WTC11 (cell line): Measurements from ENCODE around the gene LYRM7. TPM values are rescaled to one million over a fixed set of nuclear protein-coding genes. Genes with fewer than 3 reads are reported as not detected.

Source experiments
- ATAC-seq: fragments of 200-7000 bp; cut with Tn5 transposase; 2 replicates; pipeline ENCODE4 v1.10.0; 2021; ENCODE audit warnings: mild to moderate bottlenecking, moderate library complexity
- CTCF ChIA-PET: fragments of 300-600 bp; sonication (Branson Sonifier 250); formaldehyde crosslinking; loops from one replicate; lab custom pipeline; 2021; ENCODE audit warnings: antibody characterized with exemption; lab: Charles Lee
- POLR2A ChIA-PET: fragments of 350-600 bp; sonication (Branson Sonifier 250); formaldehyde crosslinking; loops from one replicate; lab custom pipeline; 2021; ENCODE audit warnings: antibody characterized with exemption; lab: Charles Lee
- DNase-seq: peaks from one replicate; pipeline ENCODE4 v3.0.0; 2021; ENCODE audit warnings: low spot score
- H3K27ac Mint-ChIP-seq: 2 replicates; pipeline ENCODE4 v1.8.0; 2021; ENCODE audit warnings: mixed read lengths
- H3K27me3 Mint-ChIP-seq: 2 replicates; pipeline ENCODE4 v1.8.0; 2021; ENCODE audit warnings: low read depth, mild to moderate bottlenecking, moderate library complexity, mixed read lengths
- H3K36me3 Mint-ChIP-seq: 2 replicates; pipeline ENCODE4 v1.8.0; 2021; ENCODE audit warnings: mixed read lengths
- H3K4me1 Mint-ChIP-seq: 2 replicates; pipeline ENCODE4 v1.8.0; 2022; ENCODE audit warnings: mixed read lengths
- H3K4me3 Mint-ChIP-seq: 2 replicates; pipeline ENCODE4 v1.8.0; 2021; ENCODE audit warnings: mild to moderate bottlenecking, moderate library complexity, mixed read lengths
- H3K9me3 Mint-ChIP-seq: 2 replicates; pipeline ENCODE4 v1.8.0; 2021; ENCODE audit warnings: mixed read lengths
- FOXK1 ChIP-seq: sonication (generic); formaldehyde crosslinking; IDR thresholded peaks from 2 replicates; pipeline ENCODE4 v1.8.0; 2022; ENCODE audit warnings: mild to moderate bottlenecking, moderate library complexity, missing genetic modification reagents
- GABPB1 ChIP-seq: sonication (generic); formaldehyde crosslinking; IDR thresholded peaks from 2 replicates; pipeline ENCODE4 v1.8.1; 2023; ENCODE audit warnings: mild to moderate bottlenecking, missing genetic modification reagents
- MYBL2 ChIP-seq: sonication (generic); formaldehyde crosslinking; IDR thresholded peaks from 2 replicates; pipeline ENCODE4 v1.8.1; 2023; ENCODE audit warnings: mild to moderate bottlenecking, moderate library complexity, missing genetic modification reagents
- NFATC4 ChIP-seq: fragments of 250-450 bp; sonication (Bioruptor Pico); IDR thresholded peaks from 2 replicates; pipeline ENCODE4 v1.9.0; 2021; ENCODE audit warnings: mild to moderate bottlenecking
- NR3C1 ChIP-seq: sonication (generic); formaldehyde crosslinking; conservative IDR thresholded peaks from 2 replicates; pipeline ENCODE4 v1.8.1; 2023; ENCODE audit warnings: low read depth, mild to moderate bottlenecking, missing genetic modification reagents
- RELA ChIP-seq: sonication (generic); formaldehyde crosslinking; IDR thresholded peaks from 2 replicates; pipeline ENCODE4 v1.8.1; 2022; ENCODE audit warnings: missing genetic modification reagents, mild to moderate bottlenecking, borderline replicate concordance
- SOX15 ChIP-seq: fragments of 250-450 bp; sonication (Bioruptor Pico); IDR thresholded peaks from 2 replicates; pipeline ENCODE4 v1.9.0; 2021; ENCODE audit warnings: mild to moderate bottlenecking
- ZNF121 ChIP-seq: sonication (generic); formaldehyde crosslinking; IDR thresholded peaks from 2 replicates; pipeline ENCODE4 v1.8.0; 2023; ENCODE audit warnings: missing genetic modification reagents
- ZNF263 ChIP-seq: sonication (generic); formaldehyde crosslinking; IDR thresholded peaks from 2 replicates; pipeline ENCODE4 v1.8.1; 2022; ENCODE audit warnings: low read depth, mild to moderate bottlenecking, moderate library complexity, missing genetic modification reagents
- ZNF423 ChIP-seq: fragments of 250-450 bp; sonication (Bioruptor Pico); IDR thresholded peaks from 2 replicates; pipeline ENCODE4 v2.1.2; 2022; ENCODE audit warnings: mild to moderate bottlenecking, moderate library complexity
- total RNA-seq: library from RNA; stranded (reverse); gene quantifications from 3 replicates; pipeline ENCODE4 v1.2.3, GENCODE V29; 2021
- TF ChIP-seq, protein P1 (sequence below): sonication (generic); formaldehyde crosslinking; IDR thresholded peaks from 2 replicates; pipeline ENCODE4 v1.8.0; 2023; ENCODE audit warnings: missing genetic modification reagents
- TF ChIP-seq, protein P2 (sequence below): fragments of 250-450 bp; sonication (Bioruptor Pico); IDR thresholded peaks from 2 replicates; pipeline ENCODE4 v1.9.0; 2021; ENCODE audit warnings: mild to moderate bottlenecking
- TF ChIP-seq, protein P3 (sequence below): sonication (generic); formaldehyde crosslinking; IDR thresholded peaks from 2 replicates; pipeline ENCODE4 v1.8.1; 2023; ENCODE audit warnings: mild to moderate bottlenecking, missing genetic modification reagents, moderate library complexity
- TF ChIP-seq, protein P4 (sequence below): sonication (generic); formaldehyde crosslinking; IDR thresholded peaks from 2 replicates; pipeline ENCODE4 v1.8.0; 2022; ENCODE audit warnings: mild to moderate bottlenecking, missing genetic modification reagents
- TF ChIP-seq, protein P5 (sequence below): fragments of 250-450 bp; sonication (Bioruptor Pico); IDR thresholded peaks from 2 replicates; pipeline ENCODE4 v1.9.0; 2021; ENCODE audit warnings: mild to moderate bottlenecking, borderline replicate concordance
- TF ChIP-seq, protein P6 (sequence below): sonication (generic); formaldehyde crosslinking; IDR thresholded peaks from 2 replicates; pipeline ENCODE4 v1.8.0; 2023; ENCODE audit warnings: missing genetic modification reagents, mild to moderate bottlenecking, borderline replicate concordance
- TF ChIP-seq, protein P7 (sequence below): sonication (generic); formaldehyde crosslinking; IDR thresholded peaks from 2 replicates; pipeline ENCODE4 v1.8.1; 2023; ENCODE audit warnings: mild to moderate bottlenecking, missing genetic modification reagents, borderline replicate concordance

LYRM7 gene
- total RNA-seq, 1 experiment from 2014 or later = 11.2 TPM

DNA sequence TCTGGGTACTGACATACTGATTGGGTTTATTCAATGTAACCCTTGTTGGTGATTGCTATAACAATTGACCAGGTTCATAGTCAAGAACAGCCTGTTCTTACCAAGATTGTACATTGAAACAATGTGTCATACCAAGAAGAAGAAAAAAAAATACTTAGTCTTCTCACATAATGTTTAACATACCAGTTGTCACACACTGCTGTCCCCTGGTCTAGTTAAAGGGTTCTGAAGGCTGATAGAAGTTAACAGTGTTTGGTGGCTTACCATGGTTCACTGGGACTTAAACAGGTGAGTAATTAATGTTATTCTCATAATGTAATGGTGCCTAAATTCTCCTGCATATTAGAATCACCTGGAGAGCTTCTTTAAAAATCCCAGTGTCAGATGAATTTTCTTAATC is 74.6 kb downstream of the LYRM7 start:
- ChIA-PET CTCF (interaction anchor here (1.2 kb wide), 1 partner anchor 374 kb away, joined by 3 read pairs; no protein-coding TSS in a partner anchor), POLR2A (interaction anchor here (0.7 kb wide), 1 partner anchor 25 kb away, joined by 5 read pairs; no protein-coding TSS in a partner anchor)
- Mint-ChIP-seq H3K9me3 (peaks cover 13% of the 10 kb centered on the region; the same call in 1 of the 2 replicates), H3K4me3 (no peak overlapping the region), H3K4me1 (no peaks in the 10 kb centered on the region), H3K27ac (no peak overlapping the region), H3K36me3 (peaks cover 3% of the 10 kb centered on the region; the same call in 1 of the 2 replicates), H3K27me3 (no peaks in the 10 kb centered on the region)
- ATAC-seq (no peak), DNase-seq (no peak)
- TF ChIP-seq FOXK1 = no peak
- TF ChIP-seq NFATC4 = no peak
- TF ChIP-seq, protein P1, sequence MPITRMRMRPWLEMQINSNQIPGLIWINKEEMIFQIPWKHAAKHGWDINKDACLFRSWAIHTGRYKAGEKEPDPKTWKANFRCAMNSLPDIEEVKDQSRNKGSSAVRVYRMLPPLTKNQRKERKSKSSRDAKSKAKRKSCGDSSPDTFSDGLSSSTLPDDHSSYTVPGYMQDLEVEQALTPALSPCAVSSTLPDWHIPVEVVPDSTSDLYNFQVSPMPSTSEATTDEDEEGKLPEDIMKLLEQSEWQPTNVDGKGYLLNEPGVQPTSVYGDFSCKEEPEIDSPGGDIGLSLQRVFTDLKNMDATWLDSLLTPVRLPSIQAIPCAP = no peak
- no peak for TF ChIP-seq ZNF423
- TF ChIP-seq, protein P2, sequence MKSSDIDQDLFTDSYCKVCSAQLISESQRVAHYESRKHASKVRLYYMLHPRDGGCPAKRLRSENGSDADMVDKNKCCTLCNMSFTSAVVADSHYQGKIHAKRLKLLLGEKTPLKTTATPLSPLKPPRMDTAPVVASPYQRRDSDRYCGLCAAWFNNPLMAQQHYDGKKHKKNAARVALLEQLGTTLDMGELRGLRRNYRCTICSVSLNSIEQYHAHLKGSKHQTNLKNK (CRISPR knock-in tag) = no peak
- TF ChIP-seq, protein P3, sequence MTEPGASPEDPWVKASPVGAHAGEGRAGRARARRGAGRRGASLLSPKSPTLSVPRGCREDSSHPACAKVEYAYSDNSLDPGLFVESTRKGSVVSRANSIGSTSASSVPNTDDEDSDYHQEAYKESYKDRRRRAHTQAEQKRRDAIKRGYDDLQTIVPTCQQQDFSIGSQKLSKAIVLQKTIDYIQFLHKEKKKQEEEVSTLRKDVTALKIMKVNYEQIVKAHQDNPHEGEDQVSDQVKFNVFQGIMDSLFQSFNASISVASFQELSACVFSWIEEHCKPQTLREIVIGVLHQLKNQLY (CRISPR knock-in tag) = no peak
- TF ChIP-seq MYBL2 = no peak
- TF ChIP-seq ZNF121 (CRISPR knock-in tag) = no peak
- TF ChIP-seq RELA (CRISPR knock-in tag) = no peak
- TF ChIP-seq, protein P4, sequence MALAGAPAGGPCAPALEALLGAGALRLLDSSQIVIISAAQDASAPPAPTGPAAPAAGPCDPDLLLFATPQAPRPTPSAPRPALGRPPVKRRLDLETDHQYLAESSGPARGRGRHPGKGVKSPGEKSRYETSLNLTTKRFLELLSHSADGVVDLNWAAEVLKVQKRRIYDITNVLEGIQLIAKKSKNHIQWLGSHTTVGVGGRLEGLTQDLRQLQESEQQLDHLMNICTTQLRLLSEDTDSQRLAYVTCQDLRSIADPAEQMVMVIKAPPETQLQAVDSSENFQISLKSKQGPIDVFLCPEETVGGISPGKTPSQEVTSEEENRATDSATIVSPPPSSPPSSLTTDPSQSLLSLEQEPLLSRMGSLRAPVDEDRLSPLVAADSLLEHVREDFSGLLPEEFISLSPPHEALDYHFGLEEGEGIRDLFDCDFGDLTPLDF (CRISPR knock-in tag) = no peak

DNA sequence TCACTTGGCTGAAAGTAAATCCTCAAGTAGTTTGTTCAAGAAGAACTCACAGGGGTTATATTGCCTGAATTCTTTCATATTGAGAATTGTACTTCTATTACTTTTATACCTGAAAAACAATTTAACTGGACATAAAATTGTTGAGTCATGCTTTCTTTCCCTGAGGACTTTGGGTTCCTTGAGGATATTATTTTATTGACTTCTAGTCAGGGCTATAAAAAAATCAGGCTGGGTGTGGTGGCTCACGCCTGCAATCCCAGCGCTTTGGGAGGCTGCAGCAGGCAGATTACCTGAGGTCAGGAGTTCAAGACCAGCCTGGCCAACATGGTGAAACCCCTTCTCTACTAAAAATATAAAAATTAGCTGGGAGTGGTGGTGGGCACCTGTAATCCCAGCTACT is 75.2 kb downstream of the LYRM7 start:
- no peaks in the 10 kb centered on the region for H3K27me3 Mint-ChIP-seq
- peaks cover 13% of the 10 kb centered on the region; the same call in 1 of the 2 replicates for H3K9me3 Mint-ChIP-seq
- H3K4me1 Mint-ChIP-seq = no peaks in the 10 kb centered on the region
- DNase-seq (no peak), ATAC-seq (no peak)
- H3K36me3 Mint-ChIP-seq = peaks cover 3% of the 10 kb centered on the region; the same call in 1 of the 2 replicates
- POLR2A ChIA-PET = no interaction called here
- no peak overlapping the region for H3K27ac Mint-ChIP-seq
- H3K4me3 Mint-ChIP-seq = no peak overlapping the region
- CTCF ChIA-PET = interaction anchor here (1.2 kb wide), 1 partner anchor 375 kb away, joined by 3 read pairs; no protein-coding TSS in a partner anchor
- TF ChIP-seq, protein P5, sequence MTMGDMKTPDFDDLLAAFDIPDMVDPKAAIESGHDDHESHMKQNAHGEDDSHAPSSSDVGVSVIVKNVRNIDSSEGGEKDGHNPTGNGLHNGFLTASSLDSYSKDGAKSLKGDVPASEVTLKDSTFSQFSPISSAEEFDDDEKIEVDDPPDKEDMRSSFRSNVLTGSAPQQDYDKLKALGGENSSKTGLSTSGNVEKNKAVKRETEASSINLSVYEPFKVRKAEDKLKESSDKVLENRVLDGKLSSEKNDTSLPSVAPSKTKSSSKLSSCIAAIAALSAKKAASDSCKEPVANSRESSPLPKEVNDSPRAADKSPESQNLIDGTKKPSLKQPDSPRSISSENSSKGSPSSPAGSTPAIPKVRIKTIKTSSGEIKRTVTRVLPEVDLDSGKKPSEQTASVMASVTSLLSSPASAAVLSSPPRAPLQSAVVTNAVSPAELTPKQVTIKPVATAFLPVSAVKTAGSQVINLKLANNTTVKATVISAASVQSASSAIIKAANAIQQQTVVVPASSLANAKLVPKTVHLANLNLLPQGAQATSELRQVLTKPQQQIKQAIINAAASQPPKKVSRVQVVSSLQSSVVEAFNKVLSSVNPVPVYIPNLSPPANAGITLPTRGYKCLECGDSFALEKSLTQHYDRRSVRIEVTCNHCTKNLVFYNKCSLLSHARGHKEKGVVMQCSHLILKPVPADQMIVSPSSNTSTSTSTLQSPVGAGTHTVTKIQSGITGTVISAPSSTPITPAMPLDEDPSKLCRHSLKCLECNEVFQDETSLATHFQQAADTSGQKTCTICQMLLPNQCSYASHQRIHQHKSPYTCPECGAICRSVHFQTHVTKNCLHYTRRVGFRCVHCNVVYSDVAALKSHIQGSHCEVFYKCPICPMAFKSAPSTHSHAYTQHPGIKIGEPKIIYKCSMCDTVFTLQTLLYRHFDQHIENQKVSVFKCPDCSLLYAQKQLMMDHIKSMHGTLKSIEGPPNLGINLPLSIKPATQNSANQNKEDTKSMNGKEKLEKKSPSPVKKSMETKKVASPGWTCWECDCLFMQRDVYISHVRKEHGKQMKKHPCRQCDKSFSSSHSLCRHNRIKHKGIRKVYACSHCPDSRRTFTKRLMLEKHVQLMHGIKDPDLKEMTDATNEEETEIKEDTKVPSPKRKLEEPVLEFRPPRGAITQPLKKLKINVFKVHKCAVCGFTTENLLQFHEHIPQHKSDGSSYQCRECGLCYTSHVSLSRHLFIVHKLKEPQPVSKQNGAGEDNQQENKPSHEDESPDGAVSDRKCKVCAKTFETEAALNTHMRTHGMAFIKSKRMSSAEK (CRISPR knock-in tag) = no peak
- no peak for TF ChIP-seq GABPB1 (CRISPR knock-in tag)
- TF ChIP-seq ZNF121 (CRISPR knock-in tag) = no peak
- TF ChIP-seq SOX15 (CRISPR knock-in tag) = no peak
- TF ChIP-seq FOXK1 = no peak
- TF ChIP-seq, protein P6, sequence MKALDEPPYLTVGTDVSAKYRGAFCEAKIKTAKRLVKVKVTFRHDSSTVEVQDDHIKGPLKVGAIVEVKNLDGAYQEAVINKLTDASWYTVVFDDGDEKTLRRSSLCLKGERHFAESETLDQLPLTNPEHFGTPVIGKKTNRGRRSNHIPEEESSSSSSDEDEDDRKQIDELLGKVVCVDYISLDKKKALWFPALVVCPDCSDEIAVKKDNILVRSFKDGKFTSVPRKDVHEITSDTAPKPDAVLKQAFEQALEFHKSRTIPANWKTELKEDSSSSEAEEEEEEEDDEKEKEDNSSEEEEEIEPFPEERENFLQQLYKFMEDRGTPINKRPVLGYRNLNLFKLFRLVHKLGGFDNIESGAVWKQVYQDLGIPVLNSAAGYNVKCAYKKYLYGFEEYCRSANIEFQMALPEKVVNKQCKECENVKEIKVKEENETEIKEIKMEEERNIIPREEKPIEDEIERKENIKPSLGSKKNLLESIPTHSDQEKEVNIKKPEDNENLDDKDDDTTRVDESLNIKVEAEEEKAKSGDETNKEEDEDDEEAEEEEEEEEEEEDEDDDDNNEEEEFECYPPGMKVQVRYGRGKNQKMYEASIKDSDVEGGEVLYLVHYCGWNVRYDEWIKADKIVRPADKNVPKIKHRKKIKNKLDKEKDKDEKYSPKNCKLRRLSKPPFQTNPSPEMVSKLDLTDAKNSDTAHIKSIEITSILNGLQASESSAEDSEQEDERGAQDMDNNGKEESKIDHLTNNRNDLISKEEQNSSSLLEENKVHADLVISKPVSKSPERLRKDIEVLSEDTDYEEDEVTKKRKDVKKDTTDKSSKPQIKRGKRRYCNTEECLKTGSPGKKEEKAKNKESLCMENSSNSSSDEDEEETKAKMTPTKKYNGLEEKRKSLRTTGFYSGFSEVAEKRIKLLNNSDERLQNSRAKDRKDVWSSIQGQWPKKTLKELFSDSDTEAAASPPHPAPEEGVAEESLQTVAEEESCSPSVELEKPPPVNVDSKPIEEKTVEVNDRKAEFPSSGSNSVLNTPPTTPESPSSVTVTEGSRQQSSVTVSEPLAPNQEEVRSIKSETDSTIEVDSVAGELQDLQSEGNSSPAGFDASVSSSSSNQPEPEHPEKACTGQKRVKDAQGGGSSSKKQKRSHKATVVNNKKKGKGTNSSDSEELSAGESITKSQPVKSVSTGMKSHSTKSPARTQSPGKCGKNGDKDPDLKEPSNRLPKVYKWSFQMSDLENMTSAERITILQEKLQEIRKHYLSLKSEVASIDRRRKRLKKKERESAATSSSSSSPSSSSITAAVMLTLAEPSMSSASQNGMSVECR = no peak
- no peak for TF ChIP-seq NR3C1 (CRISPR knock-in tag)
- no peak for TF ChIP-seq ZNF263 (CRISPR knock-in tag)
- no peak for TF ChIP-seq MYBL2
- TF ChIP-seq, protein P4 (CRISPR knock-in tag) = no peak
- TF ChIP-seq, protein P7, sequence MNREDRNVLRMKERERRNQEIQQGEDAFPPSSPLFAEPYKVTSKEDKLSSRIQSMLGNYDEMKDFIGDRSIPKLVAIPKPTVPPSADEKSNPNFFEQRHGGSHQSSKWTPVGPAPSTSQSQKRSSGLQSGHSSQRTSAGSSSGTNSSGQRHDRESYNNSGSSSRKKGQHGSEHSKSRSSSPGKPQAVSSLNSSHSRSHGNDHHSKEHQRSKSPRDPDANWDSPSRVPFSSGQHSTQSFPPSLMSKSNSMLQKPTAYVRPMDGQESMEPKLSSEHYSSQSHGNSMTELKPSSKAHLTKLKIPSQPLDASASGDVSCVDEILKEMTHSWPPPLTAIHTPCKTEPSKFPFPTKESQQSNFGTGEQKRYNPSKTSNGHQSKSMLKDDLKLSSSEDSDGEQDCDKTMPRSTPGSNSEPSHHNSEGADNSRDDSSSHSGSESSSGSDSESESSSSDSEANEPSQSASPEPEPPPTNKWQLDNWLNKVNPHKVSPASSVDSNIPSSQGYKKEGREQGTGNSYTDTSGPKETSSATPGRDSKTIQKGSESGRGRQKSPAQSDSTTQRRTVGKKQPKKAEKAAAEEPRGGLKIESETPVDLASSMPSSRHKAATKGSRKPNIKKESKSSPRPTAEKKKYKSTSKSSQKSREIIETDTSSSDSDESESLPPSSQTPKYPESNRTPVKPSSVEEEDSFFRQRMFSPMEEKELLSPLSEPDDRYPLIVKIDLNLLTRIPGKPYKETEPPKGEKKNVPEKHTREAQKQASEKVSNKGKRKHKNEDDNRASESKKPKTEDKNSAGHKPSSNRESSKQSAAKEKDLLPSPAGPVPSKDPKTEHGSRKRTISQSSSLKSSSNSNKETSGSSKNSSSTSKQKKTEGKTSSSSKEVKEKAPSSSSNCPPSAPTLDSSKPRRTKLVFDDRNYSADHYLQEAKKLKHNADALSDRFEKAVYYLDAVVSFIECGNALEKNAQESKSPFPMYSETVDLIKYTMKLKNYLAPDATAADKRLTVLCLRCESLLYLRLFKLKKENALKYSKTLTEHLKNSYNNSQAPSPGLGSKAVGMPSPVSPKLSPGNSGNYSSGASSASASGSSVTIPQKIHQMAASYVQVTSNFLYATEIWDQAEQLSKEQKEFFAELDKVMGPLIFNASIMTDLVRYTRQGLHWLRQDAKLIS (CRISPR knock-in tag) = no peak
